GM19043 (cell line): ENCODE results near the gene RUVBL2.
"Not testable (repeated sequence)": the region's sequence is repeated elsewhere in the genome, so short reads cannot be mapped to it uniquely, and the experiment has no call there.

Source experiments
- ATAC-seq: cut with Tn5 transposase; IDR thresholded peaks from one replicate; pipeline ENCODE4 v1.9.1; 2021; ENCODE audit warnings: low read depth; ENCODE audit not compliant: unreplicated experiment

The RUVBL2 gene

DNA sequence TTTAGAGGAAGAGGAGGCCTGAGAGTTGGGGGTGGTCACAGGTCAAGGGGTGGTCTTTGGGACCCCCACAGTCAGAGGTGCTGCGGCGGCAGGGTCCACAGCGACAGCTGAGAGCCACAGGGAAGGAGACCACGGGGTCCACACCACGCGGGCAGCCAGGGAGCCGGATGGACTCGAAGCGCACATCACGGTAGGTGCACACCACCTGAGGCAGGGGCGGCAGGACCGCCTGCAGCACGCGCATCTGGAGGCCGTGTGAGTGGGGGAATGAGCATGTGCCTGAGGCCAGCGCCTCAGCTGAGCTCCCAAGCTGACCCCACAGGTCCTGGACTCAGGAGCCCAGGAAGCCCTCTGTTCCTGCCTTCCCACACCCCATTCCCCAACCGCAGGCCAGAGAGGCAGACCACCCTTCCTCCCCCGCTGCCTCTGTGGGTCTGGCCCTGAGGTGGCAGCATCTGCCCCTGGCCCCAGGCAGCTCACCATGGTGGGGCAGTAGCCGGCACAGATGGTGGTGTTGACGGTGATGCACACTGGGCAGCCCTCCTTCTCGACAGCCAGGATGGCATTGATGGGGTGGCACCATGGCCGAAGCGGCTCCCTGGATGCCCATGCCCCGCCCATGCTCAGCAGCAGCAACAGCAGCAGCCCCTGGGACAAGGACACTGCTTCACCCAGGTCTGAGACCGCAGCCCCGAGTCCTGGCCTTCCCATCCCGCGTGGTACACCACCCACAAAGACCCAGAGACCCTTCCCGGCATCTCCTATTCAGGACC is 22.6 kb downstream of the RUVBL2 start:
- no peak for ATAC-seq

DNA sequence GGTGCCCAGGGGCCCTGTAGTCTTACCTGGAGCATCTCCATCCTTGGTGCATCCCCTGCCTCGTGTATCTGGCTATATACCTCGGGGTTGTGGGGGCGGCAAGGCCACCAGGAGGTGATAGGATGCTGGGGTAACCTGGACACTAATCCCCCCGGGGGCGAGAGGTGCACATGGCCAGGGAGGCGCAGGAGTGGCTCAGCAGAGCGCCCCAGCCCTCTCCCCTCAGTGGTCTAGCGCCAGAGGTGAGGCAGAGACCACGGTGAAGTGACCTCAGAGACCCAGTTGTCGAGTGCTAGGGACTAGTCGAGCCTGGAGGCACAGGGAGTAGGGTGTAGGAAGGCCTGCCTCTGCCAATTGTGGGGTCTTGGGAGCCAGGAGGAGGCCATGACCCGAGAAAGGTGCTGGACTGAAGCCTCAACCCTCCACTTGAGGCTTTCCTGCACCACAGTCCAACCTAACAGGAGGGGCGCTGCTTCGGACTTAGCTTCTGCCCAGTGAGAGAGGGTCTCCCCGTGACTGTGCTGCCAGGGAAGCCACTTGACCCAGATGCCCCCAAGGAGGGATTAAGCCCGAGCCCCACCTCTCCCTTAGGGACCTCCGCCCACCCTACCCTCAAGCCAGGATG is 23.5 kb downstream of the RUVBL2 start, which contains the start of gene LHB:
LHB (minus strand) TSS at position 51 of the 625 bp plus-strand sequence; CDS start at position 41, 10 bp downstream.
- no peak for ATAC-seq

DNA sequence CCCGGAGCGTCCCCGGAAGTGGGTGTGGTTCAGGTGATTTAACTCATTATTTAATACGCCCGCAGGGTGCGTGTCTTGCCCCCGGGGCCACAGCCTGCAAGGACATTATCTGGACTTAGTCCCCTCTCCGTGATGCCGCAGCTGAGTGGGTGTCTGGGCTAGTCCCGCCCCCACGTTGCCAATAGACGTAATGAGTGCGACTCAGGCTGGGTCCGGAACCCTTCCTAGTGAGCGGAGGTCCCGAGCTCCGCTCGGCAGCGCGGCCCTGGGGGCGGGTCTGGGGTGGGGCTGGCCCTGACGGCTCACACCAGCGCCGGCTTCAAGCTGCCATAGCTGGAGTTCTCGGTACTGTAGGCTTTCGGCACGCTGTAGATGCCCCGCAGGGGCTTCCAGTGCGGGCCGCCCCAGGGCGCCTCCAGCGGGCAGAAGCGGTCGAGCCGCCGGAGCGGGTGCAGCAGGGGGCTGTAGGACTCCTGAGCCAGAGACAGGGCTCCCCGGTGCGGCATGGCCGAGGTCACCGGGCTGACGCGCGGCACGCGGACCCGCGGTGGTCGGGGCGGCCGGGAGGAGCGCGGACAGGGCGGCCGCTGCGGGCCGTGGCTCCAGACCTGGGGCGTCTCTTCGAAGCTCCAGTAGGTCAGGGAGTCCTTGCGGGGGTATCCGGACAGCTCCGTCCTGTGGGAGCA is 24.1 kb downstream of the RUVBL2 start:
- no peak for ATAC-seq

DNA sequence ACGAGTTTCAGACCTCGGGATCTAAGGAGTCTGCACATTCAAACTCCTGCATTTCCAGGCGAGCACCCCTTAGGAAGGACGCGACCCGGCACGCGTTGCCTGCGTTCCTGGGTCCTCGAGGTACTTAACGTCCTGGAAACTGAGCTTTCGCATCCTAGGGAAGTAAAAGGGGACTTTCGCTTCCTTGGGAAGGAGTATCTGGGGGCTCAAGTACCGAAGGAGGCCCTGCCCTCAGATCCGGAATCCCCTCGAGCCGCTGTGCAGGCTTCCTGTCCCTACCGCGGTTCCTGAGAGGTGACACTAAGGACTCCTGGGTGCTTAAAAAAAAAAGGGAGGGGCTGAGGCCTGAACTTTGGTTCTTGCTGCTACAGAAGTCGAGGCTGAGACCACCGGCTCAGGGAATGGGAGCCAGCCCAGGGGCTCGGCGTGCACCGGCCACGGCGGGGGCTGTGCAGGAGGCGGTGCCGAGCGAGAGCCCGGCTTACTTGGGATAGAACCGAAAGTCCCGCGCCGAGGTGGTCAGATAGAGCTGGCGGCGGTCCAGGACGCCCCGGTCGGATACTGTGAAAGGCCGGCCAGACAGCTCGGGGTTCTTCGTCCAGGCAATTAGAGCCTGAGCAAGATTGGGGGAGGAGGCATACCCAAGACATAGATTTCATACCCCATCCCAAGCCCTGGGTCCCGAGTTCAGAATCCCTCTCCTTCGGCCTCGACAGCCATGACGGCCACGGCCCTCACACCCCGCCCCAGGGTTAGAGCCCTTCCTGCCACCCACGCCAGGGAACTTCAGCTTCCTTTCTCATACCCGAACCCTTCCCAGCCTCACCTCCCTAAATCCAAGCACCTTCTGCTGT is 24.9 kb downstream of the RUVBL2 start:
- ATAC-seq: not testable (repeated sequence)

DNA sequence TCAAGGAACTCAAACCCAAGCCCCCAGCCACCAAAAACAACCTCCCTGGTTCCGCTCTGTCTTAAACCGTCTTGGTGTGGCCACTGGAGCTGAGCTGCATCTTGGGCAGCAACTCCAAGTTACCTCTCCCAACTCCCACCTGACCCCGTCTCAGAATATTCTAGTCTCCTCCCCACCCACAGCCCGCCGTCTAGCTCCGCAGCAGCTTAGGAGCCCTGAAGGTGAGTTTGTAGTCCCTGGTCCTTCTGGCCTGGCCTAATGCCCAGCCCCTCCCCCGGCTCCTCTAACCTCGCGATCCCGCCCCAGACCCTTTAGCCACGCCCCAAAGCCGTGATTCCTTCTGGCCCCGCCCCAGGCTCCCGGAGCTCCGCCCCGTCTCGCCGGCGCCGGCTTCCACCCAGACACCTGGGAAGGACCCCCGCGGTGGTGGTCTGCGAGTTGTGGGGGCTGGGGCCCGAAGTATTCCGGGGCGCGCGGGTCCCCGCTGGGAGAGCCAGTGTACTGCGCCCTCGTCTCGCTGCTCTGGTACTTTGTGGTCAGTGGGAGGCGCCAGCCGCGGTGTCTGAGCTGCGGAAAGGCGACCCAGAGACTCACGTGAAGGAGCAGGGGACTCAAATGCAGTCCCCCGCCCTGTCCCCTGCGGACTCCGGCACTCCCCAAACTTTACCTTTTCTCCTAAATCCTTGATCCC is 25.7 kb downstream of the RUVBL2 start:
- ATAC-seq: no peak

DNA sequence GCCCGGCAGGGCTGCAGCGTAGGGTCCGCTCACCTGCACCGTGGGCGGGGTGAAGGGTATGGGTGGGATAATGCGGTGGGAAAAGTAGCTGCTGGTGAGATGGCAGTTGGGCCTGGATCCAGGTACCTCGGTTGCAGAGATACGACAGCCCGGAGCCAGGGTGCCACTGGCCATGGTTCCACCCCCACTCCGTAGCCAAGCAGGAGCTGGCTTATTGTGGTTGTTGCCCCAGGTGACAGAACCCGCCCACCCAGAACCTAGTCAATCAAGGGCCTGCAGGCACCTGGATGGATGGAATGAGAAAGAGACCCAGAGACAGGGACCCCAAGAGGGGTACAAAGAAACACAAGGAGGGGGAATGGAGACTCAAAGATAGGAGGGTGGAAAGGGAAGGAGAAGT is 26.7 kb downstream of the RUVBL2 start:
- ATAC-seq: no peak

DNA sequence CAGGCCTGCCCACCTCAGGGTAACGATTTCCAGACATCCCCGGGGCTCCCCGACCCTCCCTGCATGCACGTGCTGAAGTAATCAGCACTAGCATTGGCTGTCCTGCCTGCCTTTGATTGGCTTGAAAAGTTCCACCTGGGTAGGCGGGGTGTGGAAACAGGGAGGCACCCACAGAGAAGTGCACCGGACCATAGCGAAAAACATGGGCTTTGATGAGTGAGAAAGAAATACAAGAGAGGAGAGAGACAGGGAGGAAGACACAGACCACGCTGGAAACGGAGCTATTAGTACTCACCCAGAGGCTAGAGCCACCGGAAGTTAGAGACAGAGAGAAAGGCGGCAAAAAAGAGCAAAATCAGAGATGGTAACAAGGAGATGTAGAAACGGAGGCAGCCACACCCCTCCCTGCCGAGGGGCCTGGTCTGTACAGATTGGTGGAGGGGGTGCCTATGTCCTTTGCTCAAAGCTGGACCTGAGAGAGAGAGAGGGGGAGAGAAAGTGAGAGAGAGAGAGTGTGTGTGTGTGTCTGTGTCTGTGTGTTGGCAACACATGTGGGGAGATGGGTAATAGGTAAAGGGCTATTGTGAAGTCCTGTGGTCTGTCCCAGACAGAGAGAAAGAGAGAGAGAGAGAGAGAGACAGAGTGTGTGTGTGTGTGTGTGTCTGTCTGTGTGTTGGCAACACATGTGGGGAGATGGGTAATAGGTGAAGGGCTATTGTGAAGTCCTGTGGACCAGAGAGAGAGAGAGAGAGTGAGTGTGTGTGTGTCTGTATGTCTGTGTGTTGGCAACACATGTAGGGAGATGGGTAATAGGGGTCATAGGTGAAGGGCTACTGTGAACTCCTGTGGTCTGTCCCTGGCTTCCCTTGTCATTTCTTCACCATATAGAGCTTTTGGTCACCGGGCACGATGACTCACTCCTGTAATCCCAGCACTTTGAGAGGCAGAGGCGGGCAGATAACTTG is 27.5 kb downstream of the RUVBL2 start:
- no peak for ATAC-seq

DNA sequence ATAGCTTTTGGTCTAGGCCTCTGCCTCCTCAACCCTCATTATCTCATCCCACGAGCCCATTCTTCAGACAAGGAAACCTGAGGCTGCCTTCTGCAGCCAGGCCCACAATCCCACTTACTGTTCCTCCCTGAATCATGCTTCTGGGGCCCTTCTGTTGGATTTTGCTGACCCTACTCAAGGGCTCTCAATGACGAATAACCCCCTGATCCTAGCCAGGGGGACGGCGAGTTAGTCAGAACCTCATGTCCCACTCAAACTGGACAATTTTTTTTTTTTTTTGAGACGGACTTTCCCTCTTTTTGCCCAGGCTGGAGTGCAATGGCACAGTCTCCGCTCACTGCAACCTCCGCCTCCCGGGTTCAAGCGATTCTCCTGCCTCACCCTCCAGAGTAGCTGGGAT is 28.4 kb downstream of the RUVBL2 start:
- no peak for ATAC-seq

DNA sequence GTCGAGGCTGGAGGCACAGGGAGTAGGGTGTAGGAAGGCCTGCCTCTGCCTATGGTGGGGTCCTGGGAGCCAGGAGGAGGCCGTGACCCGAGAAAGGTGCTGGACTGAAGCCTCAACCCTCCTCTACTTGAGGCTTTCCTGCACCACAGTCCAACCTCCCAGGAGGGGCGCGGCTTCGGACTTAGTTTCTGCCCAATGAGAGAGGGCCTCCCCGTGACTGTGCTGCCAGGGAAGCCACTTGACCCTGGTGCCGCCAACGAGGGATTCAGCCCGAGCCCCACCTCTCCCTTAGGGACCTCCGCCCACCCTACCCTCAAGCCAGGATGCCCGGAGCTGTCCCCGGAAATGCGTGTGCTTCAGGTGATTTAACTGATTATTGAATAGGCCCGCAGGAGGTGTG is 30.5 kb downstream of the RUVBL2 start, which contains the start of gene CGB3:
CGB3 (minus strand) TSS at position 101 of the 400 bp plus-strand sequence. CDS start 362 bp downstream, outside the sequence.
- ATAC-seq: not testable (repeated sequence)

DNA sequence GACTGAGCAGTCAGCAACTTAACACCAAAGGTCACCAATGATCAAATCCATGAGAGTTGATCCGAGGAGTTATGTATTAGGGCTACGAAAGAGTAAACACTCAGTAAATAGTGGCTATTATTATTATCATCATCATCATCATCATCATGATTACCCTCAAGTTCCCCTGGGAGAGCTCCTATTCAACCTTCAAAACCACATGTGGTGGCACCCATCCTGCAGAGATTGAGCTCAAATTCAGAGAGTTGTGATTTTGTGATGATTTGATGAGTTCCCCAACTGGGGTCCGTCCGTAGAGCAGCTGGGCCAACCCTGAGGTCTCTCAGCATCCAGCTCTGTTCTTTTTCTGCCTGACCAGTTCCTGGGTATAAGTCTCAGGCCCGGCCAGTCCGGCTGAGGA is 31.4 kb downstream of the RUVBL2 start:
- ATAC-seq: not testable (repeated sequence)

DNA sequence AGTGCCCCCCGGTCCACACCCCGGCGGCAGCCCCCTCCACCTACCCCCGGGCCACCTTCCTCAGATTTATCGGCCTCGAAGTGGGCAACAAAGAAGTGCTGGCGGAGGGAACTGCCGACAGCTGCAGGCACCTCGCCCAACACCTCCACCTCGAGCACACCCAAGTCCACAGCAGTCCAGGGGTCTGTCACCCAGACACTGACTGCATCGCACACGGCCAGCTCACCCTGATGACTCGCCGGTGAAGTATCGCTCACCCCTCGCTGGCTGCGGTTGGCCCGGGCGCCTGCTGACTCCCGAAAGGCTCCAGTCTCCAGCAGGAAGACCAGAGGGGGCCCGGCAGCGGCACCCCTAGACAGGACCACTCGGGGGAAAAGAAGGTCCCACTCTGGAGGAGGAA is 31.9 kb downstream of the RUVBL2 start:
- ATAC-seq: not testable (repeated sequence)

DNA sequence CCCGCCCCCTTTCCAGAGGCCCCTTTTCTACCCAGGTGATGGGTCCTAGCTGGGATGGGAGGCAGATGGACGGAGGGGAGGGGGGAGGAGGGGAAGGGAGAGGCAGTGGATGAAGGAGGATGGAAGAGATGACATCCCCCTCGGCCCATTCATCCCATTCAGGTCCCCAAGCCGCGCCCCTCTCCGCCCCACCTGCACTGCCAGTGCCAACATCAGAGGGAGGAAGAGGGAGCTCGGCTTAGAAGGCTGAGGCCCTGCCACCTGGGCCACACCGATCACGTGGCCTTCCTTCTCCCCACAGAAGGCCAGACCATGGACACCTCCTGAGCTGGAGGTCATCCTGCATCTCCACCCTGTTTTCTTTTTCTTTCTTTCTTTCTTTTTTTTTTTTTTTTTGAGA is 35.0 kb downstream of the RUVBL2 start:
- ATAC-seq: not testable (repeated sequence)

DNA sequence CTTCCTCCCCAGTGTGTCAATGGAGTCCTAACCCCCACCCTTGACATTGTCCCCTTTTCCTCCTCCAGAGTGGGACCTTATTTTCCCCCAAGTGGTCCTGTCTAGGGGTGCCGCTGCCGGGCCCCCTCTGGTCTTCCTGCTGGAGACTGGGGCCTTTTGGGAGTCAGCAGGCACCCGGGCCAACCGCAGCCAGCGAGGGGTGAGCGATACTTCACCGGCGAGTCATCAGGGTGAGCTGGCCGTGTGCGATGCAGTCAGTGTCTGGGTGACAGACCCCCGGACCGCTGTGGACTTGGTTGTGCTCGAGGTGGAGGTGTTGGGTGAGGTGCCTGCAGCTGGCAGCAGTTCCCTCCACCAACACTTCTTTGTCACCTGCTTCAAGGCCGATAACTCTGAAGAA is 36.1 kb downstream of the RUVBL2 start:
- ATAC-seq: not testable (repeated sequence)

DNA sequence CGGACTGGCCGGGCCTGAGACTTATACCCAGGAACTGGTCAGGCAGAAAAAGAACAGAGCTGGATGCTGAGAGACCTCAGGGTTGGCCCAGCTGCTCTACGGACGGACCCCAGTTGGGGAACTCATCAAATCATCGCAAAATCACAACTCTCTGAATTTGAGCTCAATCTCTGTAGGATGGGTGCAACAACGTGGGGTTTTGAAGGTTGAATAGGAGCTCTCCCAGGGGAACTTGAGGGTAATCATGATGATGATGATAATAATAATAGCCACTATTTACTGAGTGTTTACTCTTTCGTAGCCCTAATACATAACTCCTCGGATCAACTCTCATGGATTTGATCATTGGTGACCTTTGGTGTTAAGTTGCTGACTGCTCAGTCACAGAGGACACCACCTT is 36.6 kb downstream of the RUVBL2 start:
- ATAC-seq: not testable (repeated sequence)

DNA sequence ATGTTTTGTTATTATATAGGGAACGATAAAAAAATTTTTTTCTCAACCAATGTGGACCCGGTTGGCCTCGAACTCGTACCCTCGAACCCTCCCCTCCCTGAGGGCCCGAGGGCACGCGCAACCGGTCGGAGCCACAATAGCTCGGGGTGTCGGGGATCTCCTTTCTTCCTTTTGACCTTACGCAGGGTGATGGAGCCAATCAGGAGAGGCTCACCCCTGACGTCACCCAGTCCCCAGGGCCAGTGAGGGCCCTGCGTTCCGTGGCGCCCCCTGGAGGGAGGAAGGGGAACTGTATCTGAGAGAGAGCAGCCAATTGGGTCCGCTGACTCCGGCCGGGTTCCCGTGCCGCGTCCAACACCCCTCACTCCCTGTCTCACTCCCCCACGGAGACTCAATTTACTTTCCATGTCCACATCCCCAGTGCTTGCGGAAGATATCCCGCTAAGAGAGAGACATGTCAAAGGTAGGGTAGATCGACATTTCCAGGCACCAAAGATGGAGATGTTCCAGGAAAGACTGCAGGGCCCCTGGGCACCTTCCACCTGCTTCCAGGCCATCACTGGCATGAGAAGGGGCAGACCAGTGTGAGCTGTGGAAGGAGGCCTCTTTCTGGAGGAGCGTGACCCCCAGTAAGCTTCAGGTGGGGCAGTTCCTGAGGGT is 38.1 kb downstream of the RUVBL2 start, which contains the start of gene CGB2:
CGB2 (plus strand) TSS at position 249 of the 660 bp plus-strand sequence; CDS start at position 455, 206 bp downstream.
- not testable (repeated sequence) for ATAC-seq

DNA sequence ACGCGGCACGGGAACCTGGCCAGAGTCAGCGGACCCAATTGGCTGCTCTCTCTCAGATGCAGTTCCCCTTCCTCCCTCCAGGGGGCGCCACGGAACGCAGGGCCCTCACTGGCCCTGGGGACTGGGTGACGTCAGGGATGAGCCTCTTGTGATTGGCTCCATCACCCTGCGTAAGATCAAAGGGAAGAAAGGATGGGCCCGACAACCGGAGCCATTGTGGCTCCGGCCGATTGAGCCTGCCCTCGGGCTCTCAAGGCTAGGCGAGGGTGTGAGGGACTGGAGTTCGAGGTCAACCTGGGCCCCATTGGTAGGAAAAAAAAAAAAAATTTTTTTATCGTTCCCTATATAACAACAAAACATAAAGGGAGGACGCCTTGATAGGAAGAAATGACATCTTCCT is 43.1 kb downstream of the RUVBL2 start, which contains the start of gene CGB1:
CGB1 (minus strand) TSS at position 81 of the 400 bp plus-strand sequence. CDS start 184 bp downstream, outside the sequence.
- ATAC-seq: not testable (repeated sequence)

DNA sequence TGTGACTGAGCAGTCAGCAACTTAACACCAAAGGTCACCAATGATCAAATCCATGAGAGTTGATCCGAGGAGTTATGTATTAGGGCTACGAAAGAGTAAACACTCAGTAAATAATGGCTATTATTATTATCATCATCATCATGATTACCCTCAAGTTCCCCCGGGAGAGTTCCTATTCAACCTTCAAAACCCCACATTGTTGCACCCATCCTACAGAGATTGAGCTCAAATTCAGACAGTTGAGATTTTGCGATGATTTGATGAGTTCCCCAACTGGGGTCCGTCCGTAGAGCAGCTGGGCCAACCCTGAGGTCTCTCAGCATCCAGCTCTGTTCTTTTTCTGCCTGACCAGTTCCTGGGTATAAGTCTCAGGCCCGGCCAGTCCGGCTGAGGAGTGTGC is 44.4 kb downstream of the RUVBL2 start:
- ATAC-seq: not testable (repeated sequence)
